WTC11 (cell line): Measurements from ENCODE around the gene TC2N. TPM values are rescaled to one million over a fixed set of nuclear protein-coding genes. Genes with fewer than 3 reads are reported as not detected.

Source experiments
- ATAC-seq: fragments of 200-7000 bp; cut with Tn5 transposase; 2 replicates; pipeline ENCODE4 v1.10.0; 2021; ENCODE audit warnings: mild to moderate bottlenecking, moderate library complexity
- CTCF ChIA-PET: fragments of 300-600 bp; sonication (Branson Sonifier 250); formaldehyde crosslinking; loops from one replicate; lab custom pipeline; 2021; ENCODE audit warnings: antibody characterized with exemption; lab: Charles Lee
- POLR2A ChIA-PET: fragments of 350-600 bp; sonication (Branson Sonifier 250); formaldehyde crosslinking; loops from one replicate; lab custom pipeline; 2021; ENCODE audit warnings: antibody characterized with exemption; lab: Charles Lee
- DNase-seq: peaks from one replicate; pipeline ENCODE4 v3.0.0; 2021; ENCODE audit warnings: low spot score
- H3K27ac Mint-ChIP-seq: 2 replicates; pipeline ENCODE4 v1.8.0; 2021; ENCODE audit warnings: mixed read lengths
- H3K27me3 Mint-ChIP-seq: 2 replicates; pipeline ENCODE4 v1.8.0; 2021; ENCODE audit warnings: low read depth, mild to moderate bottlenecking, moderate library complexity, mixed read lengths
- H3K36me3 Mint-ChIP-seq: 2 replicates; pipeline ENCODE4 v1.8.0; 2021; ENCODE audit warnings: mixed read lengths
- H3K4me1 Mint-ChIP-seq: 2 replicates; pipeline ENCODE4 v1.8.0; 2022; ENCODE audit warnings: mixed read lengths
- H3K4me3 Mint-ChIP-seq: 2 replicates; pipeline ENCODE4 v1.8.0; 2021; ENCODE audit warnings: mild to moderate bottlenecking, moderate library complexity, mixed read lengths
- H3K9me3 Mint-ChIP-seq: 2 replicates; pipeline ENCODE4 v1.8.0; 2021; ENCODE audit warnings: mixed read lengths
- ARID4B ChIP-seq: sonication (generic); formaldehyde crosslinking; IDR thresholded peaks from 2 replicates; pipeline ENCODE4 v1.8.0; 2023; ENCODE audit warnings: missing genetic modification reagents, mild to moderate bottlenecking, borderline replicate concordance
- CDX4 ChIP-seq: fragments of 250-450 bp; sonication (Bioruptor Pico); IDR thresholded peaks from 2 replicates; pipeline ENCODE4 v1.9.0; 2021; ENCODE audit warnings: moderate library complexity, mild to moderate bottlenecking, inconsistent platforms, borderline replicate concordance
- CREM ChIP-seq: sonication (generic); formaldehyde crosslinking; IDR thresholded peaks from 2 replicates; pipeline ENCODE4 v1.8.1; 2022; ENCODE audit warnings: mild to moderate bottlenecking, missing genetic modification reagents, moderate library complexity
- FOXP4 ChIP-seq: sonication (generic); formaldehyde crosslinking; IDR thresholded peaks from 2 replicates; pipeline ENCODE4 v1.8.0; 2022; ENCODE audit warnings: mild to moderate bottlenecking, missing genetic modification reagents
- HMGXB4 ChIP-seq: sonication (generic); formaldehyde crosslinking; IDR thresholded peaks from 2 replicates; pipeline ENCODE4 v1.8.1; 2023; ENCODE audit warnings: mild to moderate bottlenecking, moderate library complexity, missing genetic modification reagents
- JUN ChIP-seq: sonication (generic); formaldehyde crosslinking; IDR thresholded peaks from 2 replicates; pipeline ENCODE4 v1.8.0; 2023; ENCODE audit warnings: mild to moderate bottlenecking, missing genetic modification reagents
- OVOL2 ChIP-seq: fragments of 250-450 bp; sonication (Bioruptor Pico); IDR thresholded peaks from 2 replicates; pipeline ENCODE4 v1.9.0; 2021; ENCODE audit warnings: mild to moderate bottlenecking, borderline replicate concordance
- PRRX2 ChIP-seq: fragments of 250-450 bp; sonication (Bioruptor Pico); IDR thresholded peaks from 2 replicates; pipeline ENCODE4 v1.8.0; 2021; ENCODE audit warnings: mild to moderate bottlenecking
- USF2 ChIP-seq: sonication (generic); formaldehyde crosslinking; IDR thresholded peaks from 2 replicates; pipeline ENCODE4 v1.8.1; 2023; ENCODE audit warnings: mild to moderate bottlenecking, missing genetic modification reagents, moderate library complexity
- ZNF138 ChIP-seq: sonication (generic); formaldehyde crosslinking; conservative IDR thresholded peaks from 2 replicates; pipeline ENCODE4 v1.8.1; 2022; ENCODE audit warnings: mild to moderate bottlenecking, moderate library complexity, missing genetic modification reagents
- ZNF263 ChIP-seq: sonication (generic); formaldehyde crosslinking; IDR thresholded peaks from 2 replicates; pipeline ENCODE4 v1.8.1; 2022; ENCODE audit warnings: low read depth, mild to moderate bottlenecking, moderate library complexity, missing genetic modification reagents
- ZNF425 ChIP-seq: fragments of 250-450 bp; sonication (Bioruptor Pico); conservative IDR thresholded peaks from 2 replicates; pipeline ENCODE4 v1.9.0; 2021; ENCODE audit warnings: mild to moderate bottlenecking
- ZNF512 ChIP-seq: sonication (generic); formaldehyde crosslinking; IDR thresholded peaks from 2 replicates; pipeline ENCODE4 v1.8.1; 2022; ENCODE audit warnings: missing genetic modification reagents, borderline replicate concordance
- ZNF671 ChIP-seq: fragments of 250-450 bp; sonication (Bioruptor Pico); IDR thresholded peaks from 2 replicates; pipeline ENCODE4 v1.8.0; 2021; ENCODE audit warnings: mild to moderate bottlenecking
- ZSCAN18 ChIP-seq: fragments of 250-450 bp; sonication (Bioruptor Pico); IDR thresholded peaks from 2 replicates; pipeline ENCODE4 v2.1.2; 2022; ENCODE audit warnings: mild to moderate bottlenecking, moderate library complexity
- total RNA-seq: library from RNA; stranded (reverse); gene quantifications from 3 replicates; pipeline ENCODE4 v1.2.3, GENCODE V29; 2021

TC2N gene
- total RNA-seq, 1 experiment from 2014 or later: 33.0 TPM

GRCh38 chr14:91829511-91829910, 37.8 kb downstream of the TC2N start:
- ChIA-PET CTCF (no interaction called here), POLR2A (interaction anchor here (0.5 kb wide), 1 partner anchor 974 kb away, joined by 7 read pairs; no protein-coding TSS in a partner anchor)
- ATAC-seq: no peak
- TF ChIP-seq USF2 (CRISPR knock-in tag) (no peak), ZNF671 (CRISPR knock-in tag) (no peak), JUN (no peak), CDX4 (CRISPR knock-in tag) (no peak), ZNF425 (CRISPR knock-in tag) (no peak), ZSCAN18 (CRISPR knock-in tag) (no peak), ZNF138 (no peak), ARID4B (CRISPR knock-in tag) (no peak), ZNF512 (no peak), HMGXB4 (no peak)
- Mint-ChIP-seq H3K9me3 (peaks cover 15% of the 10 kb centered on the region), H3K27me3 (no peaks in the 10 kb centered on the region), H3K27ac (peak overlapping the region; percentile 92), H3K36me3 (peaks cover 11% of the 10 kb centered on the region), H3K4me1 (peaks cover 52% of the 10 kb centered on the region), H3K4me3 (no peak overlapping the region)
- no peak for DNase-seq

- Mint-ChIP-seq H3K27ac (no peak overlapping the region), H3K4me1 (peaks cover 43% of the 10 kb centered on the region), H3K9me3 (peaks cover 15% of the 10 kb centered on the region), H3K27me3 (no peaks in the 10 kb centered on the region), H3K36me3 (peaks cover 11% of the 10 kb centered on the region), H3K4me3 (no peak overlapping the region)
- ATAC-seq (no peak), DNase-seq (no peak)
- POLR2A ChIA-PET: no interaction called here
- CTCF ChIA-PET: no interaction called here
- no peak for TF ChIP-seq CREM (CRISPR knock-in tag)
- no peak for TF ChIP-seq USF2 (CRISPR knock-in tag)
- TF ChIP-seq OVOL2 (CRISPR knock-in tag): no peak
- no peak for TF ChIP-seq PRRX2 (CRISPR knock-in tag)
- no peak for TF ChIP-seq FOXP4 (CRISPR knock-in tag)
- no peak for TF ChIP-seq ZNF263 (CRISPR knock-in tag)
- no peak for TF ChIP-seq ZNF425 (CRISPR knock-in tag)
These were observed 39.6 kb downstream of the TC2N start for GRCh38 chr14:91827746-91828145.
